ENCODE results near the gene ZDHHC22. TPM values are rescaled to one million over a fixed set of nuclear protein-coding genes. Genes with fewer than 3 reads are reported as not detected.
A peak's percentile ranks its signal among the peaks of the same experiment; 100 is the strongest.

ZDHHC22 gene
- total and polyA plus RNA-seq, 4 experiments from 2014 or later = not detected

DNA sequence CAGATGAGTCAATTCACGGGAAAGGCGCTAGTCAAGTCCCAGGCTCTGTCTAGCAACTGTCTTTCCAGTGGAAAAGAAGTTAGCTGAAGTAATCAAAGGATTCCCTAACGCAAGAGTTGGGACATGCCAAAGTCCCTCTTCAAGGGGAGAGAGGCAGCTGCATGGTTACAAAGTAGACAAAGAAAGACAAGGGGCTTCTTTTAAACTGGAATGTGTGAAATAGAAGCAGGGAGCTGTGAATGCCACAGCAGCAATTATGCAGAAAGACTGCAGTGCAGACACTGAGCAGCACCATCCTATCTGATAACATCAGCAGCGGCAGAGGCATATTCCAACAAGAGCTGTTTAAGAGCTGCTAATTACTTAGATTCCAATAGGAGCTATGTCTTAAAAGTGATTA, 56.1 kb downstream of the ZDHHC22 start:
- no peak overlapping the region for H3K4me3 ChIP-seq (ENCODE audit: low read length in 2 of 2)
- no peak for DNase-seq
- H3K9me3 Mint-ChIP-seq = peaks cover 0 to 9% (median under 1%) of the 10 kb centered on the region in 8 donors
- H3K4me1 Mint-ChIP-seq = peaks cover 4 to 19% (median 8%) of the 10 kb centered on the region in 4 donors
- H3K27ac ChIP-seq (ENCODE audit: low read depth, low read length) = no peak overlapping the region
- H3K4me1 ChIP-seq (ENCODE audit: insufficient read depth, low read length) = peaks cover 17% of the 10 kb centered on the region
- intact Hi-C loops (cut with micrococcal nuclease) = no loop called here
- peaks cover 2 to 9% of the 10 kb centered on the region in 2 donors for H3K27me3 Mint-ChIP-seq
- peak overlapping the region in 2 of 7 donors; percentile 32 to 68 for H3K27ac Mint-ChIP-seq
- no peaks in the 10 kb centered on the region for H3K27me3 ChIP-seq (ENCODE audit: insufficient read depth, low read length)
- H3K36me3 ChIP-seq (ENCODE audit: insufficient read depth, low read length) = no peaks in the 10 kb centered on the region
- ChIA-PET CTCF (ENCODE audit: partially characterized antibody) (interaction anchor here (1.0 to 14.9 kb wide), 13 partner anchors 8 to 376 kb away, joined by 3 to 186 read pairs (median 6); no protein-coding TSS in a partner anchor), POLR2A (ENCODE audit: partially characterized antibody) (no interaction called here)
- H3K4me3 Mint-ChIP-seq = no peak overlapping the region
- H3K36me3 Mint-ChIP-seq = no peaks in the 10 kb centered on the region
- no peaks in the 10 kb centered on the region for H3K9me3 ChIP-seq (ENCODE audit: control insufficient read depth in 1 of 2, low read length in 2 of 2)

DNA sequence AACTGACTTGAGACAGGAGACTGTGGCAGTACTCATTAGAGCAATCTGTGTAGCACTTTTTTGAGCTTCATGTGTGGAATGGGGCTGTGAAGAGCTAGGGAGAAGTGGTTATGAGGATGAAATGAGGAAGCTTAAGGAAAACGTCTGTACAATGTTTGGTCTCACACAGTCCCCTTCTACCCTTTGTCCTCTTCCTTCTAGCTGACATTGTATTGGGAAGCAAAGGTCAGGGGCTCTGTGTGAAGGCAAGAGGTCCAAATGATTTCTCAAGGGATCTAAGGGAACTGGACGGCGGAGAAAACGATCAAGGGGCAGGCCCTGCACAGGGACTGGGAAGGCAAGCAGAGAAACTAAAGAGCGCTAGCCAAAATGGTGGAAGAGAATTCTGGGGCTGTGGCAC, 56.6 kb downstream of the ZDHHC22 start:
- Mint-ChIP-seq H3K4me3 (no peak overlapping the region), H3K27ac (peak overlapping the region in 4 of 7 donors; percentile 3 to 48 (median 34)), H3K27me3 (peaks cover 2 to 9% of the 10 kb centered on the region in 2 donors), H3K4me1 (peaks cover 4 to 19% (median 8%) of the 10 kb centered on the region in 4 donors), H3K9me3 (peaks cover 0 to 11% (median 3%) of the 10 kb centered on the region in 8 donors), H3K36me3 (no peaks in the 10 kb centered on the region)
- CTCF ChIA-PET (ENCODE audit: partially characterized antibody) = interaction anchor here (0.7 to 14.9 kb wide), 13 partner anchors 9 to 375 kb away, joined by 3 to 186 read pairs (median 5); no protein-coding TSS in a partner anchor
- no peaks in the 10 kb centered on the region for H3K27me3 ChIP-seq (ENCODE audit: insufficient read depth, low read length)
- peaks cover 17% of the 10 kb centered on the region for H3K4me1 ChIP-seq (ENCODE audit: insufficient read depth, low read length)
- intact Hi-C loops (cut with micrococcal nuclease) = no loop called here
- no peaks in the 10 kb centered on the region for H3K9me3 ChIP-seq (ENCODE audit: control insufficient read depth in 1 of 2, low read length in 2 of 2)
- no peak overlapping the region for H3K4me3 ChIP-seq (ENCODE audit: low read length in 2 of 2)
- no peaks in the 10 kb centered on the region for H3K36me3 ChIP-seq (ENCODE audit: insufficient read depth, low read length)
- POLR2A ChIA-PET (ENCODE audit: partially characterized antibody) = no interaction called here
- DNase-seq = no peak
- H3K27ac ChIP-seq (ENCODE audit: low read depth, low read length) = no peak overlapping the region

DNA sequence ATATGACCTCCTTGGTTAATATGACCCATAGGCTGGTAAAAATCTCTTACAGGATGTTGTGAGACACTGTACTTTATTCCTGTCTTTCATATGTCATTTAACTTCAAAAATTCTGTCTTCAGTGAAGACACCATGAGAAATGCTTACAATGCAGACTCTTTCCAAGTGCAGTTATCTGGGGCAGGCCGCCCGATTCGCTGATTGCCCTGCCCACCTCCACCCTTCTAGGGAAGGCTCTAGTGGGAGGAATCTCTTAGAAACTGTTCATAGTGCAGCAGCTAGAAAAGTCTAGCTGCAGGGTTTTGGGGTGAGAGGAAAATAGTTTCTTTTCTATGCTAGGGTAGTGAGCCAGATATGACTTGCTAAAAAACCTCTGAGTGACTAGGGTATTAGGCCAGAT, 58.5 kb downstream of the ZDHHC22 start:
- no peak overlapping the region for H3K4me3 ChIP-seq (ENCODE audit: low read length in 2 of 2)
- ChIA-PET CTCF (ENCODE audit: partially characterized antibody) (interaction anchor here (1.7 to 14.9 kb wide), 3 partner anchors 13 to 210 kb away, joined by 3 to 186 read pairs (median 28); no protein-coding TSS in a partner anchor), POLR2A (ENCODE audit: partially characterized antibody) (no interaction called here)
- no peak for DNase-seq
- peaks cover 14% of the 10 kb centered on the region for H3K4me1 ChIP-seq (ENCODE audit: insufficient read depth, low read length)
- no peaks in the 10 kb centered on the region for H3K27me3 ChIP-seq (ENCODE audit: insufficient read depth, low read length)
- Mint-ChIP-seq H3K27me3 (peaks cover 0 to 8% of the 10 kb centered on the region in 2 donors), H3K4me1 (peaks cover 4 to 15% (median 8%) of the 10 kb centered on the region in 4 donors), H3K36me3 (no peaks in the 10 kb centered on the region), H3K27ac (peak overlapping the region in 2 of 7 donors; percentile 11 to 48), H3K9me3 (peaks cover 0 to 13% (median 7%) of the 10 kb centered on the region in 8 donors), H3K4me3 (no peak overlapping the region)
- H3K27ac ChIP-seq (ENCODE audit: low read depth, low read length) = no peak overlapping the region
- intact Hi-C loops (cut with micrococcal nuclease) = no loop called here
- H3K9me3 ChIP-seq (ENCODE audit: control insufficient read depth in 1 of 2, low read length in 2 of 2) = no peaks in the 10 kb centered on the region
- H3K36me3 ChIP-seq (ENCODE audit: insufficient read depth, low read length) = no peaks in the 10 kb centered on the region

DNA sequence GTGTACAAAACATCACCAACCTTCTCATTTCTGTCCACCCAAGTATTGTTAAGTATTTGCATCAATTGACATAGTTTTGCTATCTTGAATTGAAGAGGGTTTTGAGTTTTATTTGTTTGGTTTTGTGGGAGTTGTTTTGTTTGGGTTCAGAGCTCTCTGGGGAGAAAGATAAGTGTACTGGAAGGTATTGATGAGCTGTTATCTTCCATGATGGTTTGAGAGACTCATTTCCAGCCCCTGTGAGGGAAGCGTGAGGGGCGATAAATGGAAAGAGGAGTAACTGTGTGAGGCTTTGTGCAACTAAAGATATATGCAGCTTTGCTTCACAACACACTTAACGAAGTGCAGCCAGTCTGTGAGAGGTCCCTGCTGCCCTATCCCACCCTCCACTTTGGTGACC, 59.2 kb downstream of the ZDHHC22 start:
- CTCF ChIA-PET (ENCODE audit: partially characterized antibody) = interaction anchor here (1.1 to 4.7 kb wide), 4 partner anchors 9 to 208 kb away, joined by 3 to 33 read pairs (median 16); no protein-coding TSS in a partner anchor
- DNase-seq = no peak
- peaks cover 4 to 8% (median 7%) of the 10 kb centered on the region in 4 donors for H3K4me1 Mint-ChIP-seq
- peaks cover 0 to 13% (median 7%) of the 10 kb centered on the region in 8 donors for H3K9me3 Mint-ChIP-seq
- no peaks in the 10 kb centered on the region for H3K9me3 ChIP-seq (ENCODE audit: control insufficient read depth in 1 of 2, low read length in 2 of 2)
- H3K4me3 ChIP-seq (ENCODE audit: low read length in 2 of 2) = no peak overlapping the region
- no peaks in the 10 kb centered on the region for H3K36me3 Mint-ChIP-seq
- POLR2A ChIA-PET (ENCODE audit: partially characterized antibody) = no interaction called here
- peaks cover 0 to 8% of the 10 kb centered on the region in 2 donors for H3K27me3 Mint-ChIP-seq
- H3K27me3 ChIP-seq (ENCODE audit: insufficient read depth, low read length) = no peaks in the 10 kb centered on the region
- H3K4me1 ChIP-seq (ENCODE audit: insufficient read depth, low read length) = peaks cover 9% of the 10 kb centered on the region
- no peaks in the 10 kb centered on the region for H3K36me3 ChIP-seq (ENCODE audit: insufficient read depth, low read length)
- no peak overlapping the region for H3K27ac Mint-ChIP-seq
- intact Hi-C loops (cut with micrococcal nuclease) = no loop called here
- no peak overlapping the region for H3K27ac ChIP-seq (ENCODE audit: low read depth, low read length)
- no peak overlapping the region for H3K4me3 Mint-ChIP-seq

Other genes with a start within 250 kb of the ZDHHC22 start
- 10 to 100 TPM; 36.6 to 37.7 TPM for gene IRF2BPL, start 113.1 kb downstream of the ZDHHC22 start, total RNA-seq
- 1 to 10 TPM; 1.2 to 3.8 TPM for gene IRF2BPL, start 113.1 kb downstream of the ZDHHC22 start, polyA plus RNA-seq
- gene CIPC, start 43.5 kb downstream of the ZDHHC22 start, total RNA-seq = 10 to 100 TPM; 18.6 to 21.5 TPM
- gene CIPC, start 43.5 kb downstream of the ZDHHC22 start, polyA plus RNA-seq = 1 to 10 TPM; 5.4 to 7.1 TPM
- gene TMEM63C, start 40.0 kb upstream of the ZDHHC22 start, total RNA-seq = 1 to 10 TPM in 1 of 2 experiments, under 1 TPM in 1; 0.36 to 1.7 TPM
- not detected for gene TMEM63C, start 40.0 kb upstream of the ZDHHC22 start, polyA plus RNA-seq
- gene NGB, start 129.4 kb upstream of the ZDHHC22 start, total RNA-seq = not detected
- not detected for gene NGB, start 129.4 kb upstream of the ZDHHC22 start, polyA plus RNA-seq
- 10 to 100 TPM; 13.2 to 15.2 TPM for gene POMT2, start 179.1 kb upstream of the ZDHHC22 start, total RNA-seq
- gene POMT2, start 179.1 kb upstream of the ZDHHC22 start, polyA plus RNA-seq = 1 to 10 TPM in 1 of 2 donors, under 1 TPM in 1; 0.86 to 1.1 TPM
- 10 to 100 TPM; 10.5 to 11.8 TPM for gene GSTZ1, start 179.2 kb upstream of the ZDHHC22 start, total RNA-seq
- gene GSTZ1, start 179.2 kb upstream of the ZDHHC22 start, polyA plus RNA-seq = 1 to 10 TPM; 5.2 to 6.4 TPM
- 1 to 10 TPM; 8.3 to 8.6 TPM for gene TMED8, start 235.3 kb upstream of the ZDHHC22 start, total RNA-seq
- 1 to 10 TPM; 2.5 to 3.5 TPM for gene TMED8, start 235.3 kb upstream of the ZDHHC22 start, polyA plus RNA-seq
- under 1 TPM; 0.11 to 0.38 TPM for gene SAMD15, start 235.6 kb upstream of the ZDHHC22 start, total RNA-seq
- not detected for gene SAMD15, start 235.6 kb upstream of the ZDHHC22 start, polyA plus RNA-seq